IMR-90 (cell line): ENCODE results near the gene NPIPA1. TPM values are rescaled to one million over a fixed set of nuclear protein-coding genes. Genes with fewer than 3 reads are reported as not detected.
"Not testable (repeated sequence)": the region's sequence is repeated elsewhere in the genome, so short reads cannot be mapped to it uniquely, and the experiment has no call there.

Source experiments
- ATAC-seq: fragments of 200-7000 bp; cut with Tn5 transposase; 2 replicates; pipeline ENCODE4 v1.9.1; 2020; ENCODE audit warnings: low read depth, mild to moderate bottlenecking, moderate library complexity
- BruUV-seq: library from RNA; stranded (reverse); fragments of 400-500 nt; replicated peaks from 2 replicates; lab custom pipeline; 2021; lab: Mats Ljungman, UMichigan
- CTCF ChIA-PET: fragments of 300-600 bp; formaldehyde crosslinking; extraction: SDS; loops from one replicate; lab custom pipeline; 2021; ENCODE audit warnings: antibody characterized with exemption; lab: Yijun Ruan, JAX
- POLR2A ChIA-PET: fragments of 300-600 bp; sonication (Branson Sonifier 250); formaldehyde crosslinking; loops from one replicate; lab custom pipeline; 2022; ENCODE audit warnings: antibody characterized with exemption; ENCODE audit not compliant: unreplicated experiment; lab: Charles Lee
- DNase-seq: peaks from one replicate; pipeline ENCODE4 v3.0.0; 2013
- H2AFZ ChIP-seq: replicated peaks from 2 replicates; pipeline ENCODE3; 2013; ENCODE audit warnings: low read length, mild to moderate bottlenecking; ENCODE audit not compliant: poor library complexity
- H2AK5ac ChIP-seq: 2 replicates; pipeline ENCODE4 v1.6.1; 2013; ENCODE audit warnings: low read depth, low read length, inconsistent platforms
- H2AK9ac ChIP-seq: replicated peaks from 2 replicates; pipeline ENCODE3; 2013; ENCODE audit warnings: mild to moderate bottlenecking, low read depth, low read length, moderate library complexity; ENCODE audit not compliant: poor library complexity
- H2BK120ac ChIP-seq: 2 replicates; pipeline ENCODE4 v1.6.1; 2013; ENCODE audit warnings: low read depth, low read length, inconsistent platforms
- H2BK15ac ChIP-seq: 3 replicates; pipeline ENCODE4 v1.6.1; 2013; ENCODE audit warnings: low read depth, low read length, inconsistent platforms
- H2BK20ac ChIP-seq: 2 replicates; pipeline ENCODE4 v1.6.1; 2013; ENCODE audit warnings: low read depth, mild to moderate bottlenecking, inconsistent platforms, low read length, moderate library complexity
- H2BK5ac ChIP-seq: 2 replicates; pipeline ENCODE4 v1.6.1; 2013; ENCODE audit warnings: mild to moderate bottlenecking, low read depth, low read length, inconsistent platforms; ENCODE audit not compliant: poor library complexity, severe bottlenecking
- H3K14ac ChIP-seq: replicated peaks from 2 replicates; pipeline ENCODE4 v1.6.1; 2013; ENCODE audit warnings: low read depth, low read length, inconsistent platforms
- H3K18ac ChIP-seq: 2 replicates; pipeline ENCODE4 v1.6.1; 2013; ENCODE audit warnings: low read depth, low read length, control low read depth
- H3K23ac ChIP-seq: 2 replicates; pipeline ENCODE4 v1.6.1; 2013; ENCODE audit warnings: low read depth, low read length, inconsistent platforms
- H3K27ac ChIP-seq: 2 replicates; pipeline ENCODE4 v1.5.1; 2013; ENCODE audit warnings: mild to moderate bottlenecking, control low read depth, low read length; ENCODE audit not compliant: insufficient read depth
- H3K27me3 ChIP-seq: 2 replicates; pipeline ENCODE4 v1.6.1; 2013; ENCODE audit warnings: low read length; ENCODE audit not compliant: control insufficient read depth, insufficient read depth
- H3K36me3 ChIP-seq: 2 replicates; pipeline ENCODE4 v1.6.1; 2013; ENCODE audit warnings: low read length, mixed read lengths; ENCODE audit not compliant: control insufficient read depth, insufficient read depth
- H3K4ac ChIP-seq: 2 replicates; pipeline ENCODE4 v1.6.1; 2013; ENCODE audit warnings: low read depth, low read length, inconsistent platforms
- H3K4me1 ChIP-seq: 2 replicates; pipeline ENCODE4 v1.6.1; 2013; ENCODE audit warnings: low read length, mixed read lengths; ENCODE audit not compliant: control insufficient read depth, insufficient read depth
- H3K4me2 ChIP-seq: 2 replicates; pipeline ENCODE4 v1.6.1; 2013; ENCODE audit warnings: low read depth, mild to moderate bottlenecking, control low read depth, low read length, moderate library complexity
- H3K4me3 ChIP-seq: 2 replicates; pipeline ENCODE4 v1.5.1; 2013; ENCODE audit warnings: low read depth, mild to moderate bottlenecking, control low read depth, low read length, moderate library complexity; ENCODE audit not compliant: insufficient read depth
- H3K56ac ChIP-seq: 2 replicates; pipeline ENCODE4 v1.6.1; 2013; ENCODE audit warnings: low read length, inconsistent platforms; ENCODE audit not compliant: insufficient read depth; ENCODE audit errors: extremely low read depth
- H3K79me1 ChIP-seq, 2 experiments: 2 replicates each; pipeline ENCODE4 v1.6.1; 2013; ENCODE audit warnings: low read length in 2 of 2, inconsistent platforms in 1 of 2, low read depth in 1 of 2
- H3K9ac ChIP-seq: 2 replicates; pipeline ENCODE4 v1.6.1; 2013; ENCODE audit warnings: low read depth, low read length, control low read depth
- H3K9me1 ChIP-seq: 2 replicates; pipeline ENCODE4 v1.6.1; 2013; ENCODE audit warnings: low read length, inconsistent platforms; ENCODE audit not compliant: insufficient read depth
- H3K9me3 ChIP-seq: 2 replicates; pipeline ENCODE4 v1.6.1; 2013; ENCODE audit warnings: low read length; ENCODE audit not compliant: control insufficient read depth, insufficient read depth
- H4K20me1 ChIP-seq: 2 replicates; pipeline ENCODE4 v1.6.1; 2013; ENCODE audit warnings: low read length, inconsistent platforms; ENCODE audit not compliant: insufficient read depth
- H4K5ac ChIP-seq: 2 replicates; pipeline ENCODE4 v1.6.1; 2013; ENCODE audit warnings: mild to moderate bottlenecking, low read depth, low read length, control low read depth
- H4K8ac ChIP-seq, 2 experiments: 2 replicates each; pipeline ENCODE4 v1.6.1; 2013; ENCODE audit warnings: low read depth in 2 of 2, low read length in 2 of 2, control low read depth in 1 of 2, inconsistent platforms in 1 of 2
- H4K91ac ChIP-seq: 2 replicates; pipeline ENCODE4 v1.6.1; 2013; ENCODE audit warnings: low read depth, low read length, inconsistent platforms; ENCODE audit not compliant: insufficient read depth
- WGBS, 2 experiments: methylation state at CpG; one replicate each; pipeline versions ENCODE4 v1.1.5 to v1.1.7; 2013; ENCODE audit warnings: missing lambda C conversion rate in 2 of 2; ENCODE audit not compliant: insufficient read length in 1 of 2; ENCODE audit errors: extremely low coverage in 2 of 2; 5-methylcytosine and 5-hydroxymethylcytosine counted together
- dilution Hi-C: fragments of 300-500 bp; cut with HindIII; formaldehyde crosslinking; loops from one replicate; pipeline ENCODE4 v1.14.3; 2018; ENCODE audit warnings: low sequenced_read_pairs; ENCODE audit not compliant: unreplicated experiment
- in situ Hi-C: fragments of 300-500 bp; cut with MboI; formaldehyde crosslinking; loops from 3 replicates; pipeline ENCODE4 v1.14.3; 2019; ENCODE audit warnings: low sequenced_read_pairs, inconsistent platforms, mixed read lengths
- intact Hi-C: fragments of 100-400 bp; cut with micrococcal nuclease; formaldehyde crosslinking; loops from 2 replicates; pipeline ENCODE4 v1.10.0; 2022
- polyA plus RNA-seq, 3 experiments: library from polyadenylated mRNA; depleted of rRNA; stranded (reverse); fragments of >200 nt; gene quantifications; 2 replicates each; pipeline ENCODE4 v1.2.3, GENCODE V29; 2012; ENCODE audit warnings: low replicate concordance in 1 of 3
- total RNA-seq: library from RNA; depleted of rRNA; stranded (reverse); fragments of >200 nt; gene quantifications from 2 replicates; pipeline ENCODE4 v1.2.3, GENCODE V29; 2012

The NPIPA1 gene
- total and polyA plus RNA-seq, 2 of the 4 experiments (the other 2 are of a cell fraction): 8.1 to 85.8 TPM

GRCh38 chr16:14988661-14989191 lies 51.5 kb downstream of the NPIPA1 start:
- H3K4me1 ChIP-seq, H3K4ac ChIP-seq, H3K4me2 ChIP-seq, H2BK15ac ChIP-seq, H2AFZ ChIP-seq, in situ Hi-C loops, H3K14ac ChIP-seq, H2AK5ac ChIP-seq, H3K27ac ChIP-seq, H3K56ac ChIP-seq, POLR2A ChIA-PET, dilution Hi-C loops, H3K18ac ChIP-seq, H3K23ac ChIP-seq, H4K5ac ChIP-seq, ATAC-seq, H2BK120ac ChIP-seq, CTCF ChIA-PET, H3K9me3 ChIP-seq, DNase-seq, H3K4me3 ChIP-seq, BruUV-seq, intact Hi-C loops, H3K27me3 ChIP-seq, H4K8ac ChIP-seq, H3K9ac ChIP-seq, H2AK9ac ChIP-seq, H2BK20ac ChIP-seq, H2BK5ac ChIP-seq, H4K91ac ChIP-seq: not testable (repeated sequence)
- Histone ChIP-seq H3K79me1 (peaks cover 17 to 68% of the 10 kb centered on the region in 2 experiments), H4K20me1 (peaks cover 77% of the 10 kb centered on the region), H3K36me3 (peaks cover 21% of the 10 kb centered on the region), H3K9me1 (peaks cover 11% of the 10 kb centered on the region)
- 94% methylated on average over 25 of the region's 25 CpGs; no CpG with 5 or more reads in 1 of the 2 experiments for WGBS, 2 experiments

- H3K9ac ChIP-seq, H3K4me2 ChIP-seq, H2BK120ac ChIP-seq, POLR2A ChIA-PET, H3K23ac ChIP-seq, intact Hi-C loops, H2BK20ac ChIP-seq, H3K27ac ChIP-seq, H2BK15ac ChIP-seq, H3K27me3 ChIP-seq, CTCF ChIA-PET, dilution Hi-C loops, H2AFZ ChIP-seq, H3K56ac ChIP-seq, H4K5ac ChIP-seq, H3K4me1 ChIP-seq, BruUV-seq, DNase-seq, in situ Hi-C loops, H4K8ac ChIP-seq, H3K18ac ChIP-seq, H3K14ac ChIP-seq, H2BK5ac ChIP-seq, H3K4ac ChIP-seq, H4K91ac ChIP-seq, H2AK5ac ChIP-seq, H3K4me3 ChIP-seq, H3K9me3 ChIP-seq, H2AK9ac ChIP-seq: not testable (repeated sequence)
- WGBS, 2 experiments: 62% methylated on average over 45 of the region's 98 CpGs; no CpG with 5 or more reads in 1 of the 2 experiments
- peaks cover 21% of the 10 kb centered on the region for H3K36me3 ChIP-seq
- peaks cover 77% of the 10 kb centered on the region for H4K20me1 ChIP-seq
- H3K79me1 ChIP-seq: peaks cover 15 to 66% of the 10 kb centered on the region in 2 experiments
- ATAC-seq: peak; percentile 30
- peaks cover 11% of the 10 kb centered on the region for H3K9me1 ChIP-seq
Measured at GRCh38 chr16:14989291-14990281, 52.3 kb downstream of the NPIPA1 start.
